ENCODE measurements around the gene MED25. TPM values are rescaled to one million over a fixed set of nuclear protein-coding genes. Genes with fewer than 3 reads are reported as not detected.

The MED25 gene
- total and polyA plus RNA-seq, 5 donors, result 37.8 to 50.4 (median 41.5) TPM

- Histone ChIP-seq H3K27ac (ENCODE audit: low read length) (no peak overlapping the region), H3K4me3 (ENCODE audit: low read length) (no peak overlapping the region), H3K4me1 (ENCODE audit: control insufficient read depth, insufficient read depth, low read length) (no peaks in the 10 kb centered on the region), H3K9me3 (ENCODE audit: control insufficient read depth, low read length) (no peaks in the 10 kb centered on the region), H3K27me3 (ENCODE audit: control insufficient read depth, insufficient read depth) (no peaks in the 10 kb centered on the region)
- intact Hi-C loops (cut with DNase I), result no loop called here
- ATAC-seq (no peak), DNase-seq (no peak)
- 83% methylated on average over 8 of the region's 8 CpGs for WGBS
Observed at GRCh38 chr19:49780861-49781260, 37.2 kb upstream of the MED25 start.

GRCh38 chr19:49781394-49781793, 36.7 kb upstream of the MED25 start:
- intact Hi-C loops (cut with DNase I), result no loop called here

GRCh38 chr19:49782515-49782914, 35.6 kb upstream of the MED25 start:
- no peaks in the 10 kb centered on the region for H3K9me3 ChIP-seq (ENCODE audit: control insufficient read depth, low read length)
- H3K4me3 ChIP-seq (ENCODE audit: low read length), result no peak overlapping the region
- WGBS, result 96% methylated on average over 18 of the region's 18 CpGs
- H3K4me1 ChIP-seq (ENCODE audit: control insufficient read depth, insufficient read depth, low read length), result no peaks in the 10 kb centered on the region
- no peaks in the 10 kb centered on the region for H3K27me3 ChIP-seq (ENCODE audit: control insufficient read depth, insufficient read depth)
- no peak overlapping the region for H3K27ac ChIP-seq (ENCODE audit: low read length)
- ATAC-seq (peak in 1 of 2 donors; percentile 8), DNase-seq (no peak)
- intact Hi-C loops (cut with DNase I), result no loop called here

More at GRCh38 chr19:49781394-49781793, 36.7 kb upstream of the MED25 start:
- DNase-seq, result no peak
- Histone ChIP-seq H3K4me3 (ENCODE audit: low read length) (no peak overlapping the region), H3K27me3 (ENCODE audit: control insufficient read depth, insufficient read depth) (no peaks in the 10 kb centered on the region), H3K27ac (ENCODE audit: low read length) (no peak overlapping the region), H3K9me3 (ENCODE audit: control insufficient read depth, low read length) (no peaks in the 10 kb centered on the region), H3K4me1 (ENCODE audit: control insufficient read depth, insufficient read depth, low read length) (no peaks in the 10 kb centered on the region)
- WGBS, result 93% methylated on average over 7 of the region's 7 CpGs
- ATAC-seq, result peak; percentile 30 to 39

GRCh38 chr19:49786376-49786820, 31.7 kb upstream of the MED25 start:
- Histone ChIP-seq H3K4me3 (ENCODE audit: low read length) (no peak overlapping the region), H3K4me1 (ENCODE audit: control insufficient read depth, insufficient read depth, low read length) (no peaks in the 10 kb centered on the region), H3K27me3 (ENCODE audit: control insufficient read depth, insufficient read depth) (no peaks in the 10 kb centered on the region), H3K9me3 (ENCODE audit: control insufficient read depth, low read length) (no peaks in the 10 kb centered on the region), H3K27ac (ENCODE audit: low read length) (peak overlapping the region; percentile 49)
- WGBS, result 59% methylated on average over 9 of the region's 9 CpGs
- intact Hi-C loops (cut with DNase I), result no loop called here
- peak; percentile 50 to 62 (median 57) for DNase-seq
- ATAC-seq, result peak; percentile 18 to 67

GRCh38 chr19:49787746-49788145, 30.3 kb upstream of the MED25 start:
- ATAC-seq, result no peak
- WGBS, result 86% methylated on average over 5 of the region's 5 CpGs
- H3K27me3 ChIP-seq (ENCODE audit: control insufficient read depth, insufficient read depth), result no peaks in the 10 kb centered on the region

GRCh38 chr19:49788857-49789256, 29.2 kb upstream of the MED25 start:
- DNase-seq (no peak), ATAC-seq (no peak)
- 84% methylated on average over 10 of the region's 10 CpGs for WGBS

More at GRCh38 chr19:49787746-49788145, 30.3 kb upstream of the MED25 start:
- no peaks in the 10 kb centered on the region for H3K4me1 ChIP-seq (ENCODE audit: control insufficient read depth, insufficient read depth, low read length)
- intact Hi-C loops (cut with DNase I), result no loop called here
- no peak overlapping the region for H3K27ac ChIP-seq (ENCODE audit: low read length)
- no peak for DNase-seq
- H3K9me3 ChIP-seq (ENCODE audit: control insufficient read depth, low read length), result no peaks in the 10 kb centered on the region
- H3K4me3 ChIP-seq (ENCODE audit: low read length), result no peak overlapping the region

GRCh38 chr19:49790866-49791265, 27.2 kb upstream of the MED25 start:
- WGBS, result 50% methylated on average over 9 of the region's 9 CpGs
- Histone ChIP-seq H3K9me3 (ENCODE audit: control insufficient read depth, low read length) (no peaks in the 10 kb centered on the region), H3K27ac (ENCODE audit: low read length) (peak overlapping the region; percentile 20), H3K4me1 (ENCODE audit: control insufficient read depth, insufficient read depth, low read length) (no peaks in the 10 kb centered on the region), H3K4me3 (ENCODE audit: low read length) (no peak overlapping the region), H3K27me3 (ENCODE audit: control insufficient read depth, insufficient read depth) (no peaks in the 10 kb centered on the region)
- DNase-seq (peak; percentile 64 to 90 (median 87)), ATAC-seq (peak; percentile 63 to 88)
- intact Hi-C loops (cut with DNase I), result no loop called here

More at GRCh38 chr19:49788857-49789256, 29.2 kb upstream of the MED25 start:
- Histone ChIP-seq H3K9me3 (ENCODE audit: control insufficient read depth, low read length) (no peaks in the 10 kb centered on the region), H3K27me3 (ENCODE audit: control insufficient read depth, insufficient read depth) (no peaks in the 10 kb centered on the region), H3K4me3 (ENCODE audit: low read length) (no peak overlapping the region), H3K27ac (ENCODE audit: low read length) (no peak overlapping the region), H3K4me1 (ENCODE audit: control insufficient read depth, insufficient read depth, low read length) (no peaks in the 10 kb centered on the region)
- intact Hi-C loops (cut with DNase I), result no loop called here

- no peaks in the 10 kb centered on the region for H3K9me3 ChIP-seq (ENCODE audit: control insufficient read depth, low read length)
- H3K27ac ChIP-seq (ENCODE audit: low read length), result no peak overlapping the region
- peak in 1 of 3 donors; percentile 47 for DNase-seq
Observed at GRCh38 chr19:49791776-49792445, 26.2 kb upstream of the MED25 start.

GRCh38 chr19:49792829-49793560, 25.1 kb upstream of the MED25 start:
- Histone ChIP-seq H3K27me3 (ENCODE audit: control insufficient read depth, insufficient read depth) (no peaks in the 10 kb centered on the region), H3K4me1 (ENCODE audit: control insufficient read depth, insufficient read depth, low read length) (no peaks in the 10 kb centered on the region), H3K9me3 (ENCODE audit: control insufficient read depth, low read length) (no peaks in the 10 kb centered on the region), H3K27ac (ENCODE audit: low read length) (no peak overlapping the region), H3K4me3 (ENCODE audit: low read length) (no peak overlapping the region)
- intact Hi-C loops (cut with DNase I), result no loop called here
- no peak for DNase-seq
- peak in 1 of 2 donors; percentile 5 for ATAC-seq
- 92% methylated on average over 22 of the region's 22 CpGs for WGBS

More at GRCh38 chr19:49791776-49792445, 26.2 kb upstream of the MED25 start:
- no peak for ATAC-seq
- no peaks in the 10 kb centered on the region for H3K27me3 ChIP-seq (ENCODE audit: control insufficient read depth, insufficient read depth)
- H3K4me1 ChIP-seq (ENCODE audit: control insufficient read depth, insufficient read depth, low read length), result no peaks in the 10 kb centered on the region
- intact Hi-C loops (cut with DNase I), result no loop called here
- 95% methylated on average over 26 of the region's 26 CpGs for WGBS
- no peak overlapping the region for H3K4me3 ChIP-seq (ENCODE audit: low read length)

GRCh38 chr19:49793561-49793840, 24.6 kb upstream of the MED25 start:
- no peak overlapping the region for H3K4me3 ChIP-seq (ENCODE audit: low read length)
- DNase-seq (no peak), ATAC-seq (no peak)
- H3K27me3 ChIP-seq (ENCODE audit: control insufficient read depth, insufficient read depth), result no peaks in the 10 kb centered on the region
- intact Hi-C loops (cut with DNase I), result no loop called here
- 92% methylated on average over 6 of the region's 6 CpGs for WGBS
- no peaks in the 10 kb centered on the region for H3K9me3 ChIP-seq (ENCODE audit: control insufficient read depth, low read length)
- H3K27ac ChIP-seq (ENCODE audit: low read length), result no peak overlapping the region
- no peaks in the 10 kb centered on the region for H3K4me1 ChIP-seq (ENCODE audit: control insufficient read depth, insufficient read depth, low read length)

- WGBS, result 91% methylated on average over 20 of the region's 20 CpGs
- Histone ChIP-seq H3K27ac (ENCODE audit: low read length) (no peak overlapping the region), H3K4me1 (ENCODE audit: control insufficient read depth, insufficient read depth, low read length) (no peaks in the 10 kb centered on the region), H3K27me3 (ENCODE audit: control insufficient read depth, insufficient read depth) (no peaks in the 10 kb centered on the region), H3K4me3 (ENCODE audit: low read length) (no peak overlapping the region), H3K9me3 (ENCODE audit: control insufficient read depth, low read length) (no peaks in the 10 kb centered on the region)
- DNase-seq, result peak in 1 of 3 donors; percentile 42
- ATAC-seq, result no peak
- intact Hi-C loops (cut with DNase I), result no loop called here
Observed at GRCh38 chr19:49795615-49796014, 22.5 kb upstream of the MED25 start.

Measured in right cardiac atrium (tissue), 5 donors.